Neural cell (in vitro differentiated cells): ENCODE results near the gene ZNF304. TPM values are rescaled to one million over a fixed set of nuclear protein-coding genes. Genes with fewer than 3 reads are reported as not detected.

Experiments
- H2AFZ ChIP-seq: fragments of 200-600, 300-800 bp; sonication (generic), shearing (Covaris generic); 2 replicates; pipeline ENCODE4 v1.6.0; 2014; ENCODE audit warnings: low read depth, mild to moderate bottlenecking, antibody characterized with exemption, low read length, moderate library complexity
- H3F3A ChIP-seq: fragments of 200-600 bp; shearing (Covaris generic); 2 replicates; pipeline ENCODE4 v1.6.1; 2016; ENCODE audit warnings: mild to moderate bottlenecking, moderate library complexity, mixed read lengths, antibody characterized with exemption, low read length; ENCODE audit not compliant: insufficient read depth, poor library complexity, severe bottlenecking
- H3K27ac ChIP-seq: fragments of 200-600, 300-800 bp; sonication (generic), shearing (Covaris generic); 2 replicates; pipeline ENCODE4 v1.5.1; 2014; ENCODE audit warnings: mild to moderate bottlenecking, low read length, moderate library complexity
- H3K27me3 ChIP-seq: fragments of 300-800, 200-600 bp; sonication (generic), shearing (Covaris generic); 2 replicates; pipeline ENCODE4 v1.6.0; 2014; ENCODE audit warnings: mild to moderate bottlenecking, low read depth, low read length, moderate library complexity; ENCODE audit not compliant: insufficient read depth
- H3K36me3 ChIP-seq: fragments of 300-800, 200-600 bp; sonication (generic), shearing (Covaris generic); 2 replicates; pipeline ENCODE4 v1.5.1; 2014; ENCODE audit warnings: mild to moderate bottlenecking, antibody characterized with exemption, low read length, moderate library complexity; ENCODE audit not compliant: insufficient read depth
- H3K4me2 ChIP-seq: fragments of 300-800, 200-600 bp; sonication (generic), shearing (Covaris generic); 2 replicates; pipeline ENCODE4 v1.6.0; 2014; ENCODE audit warnings: mild to moderate bottlenecking, low read length
- H3K4me3 ChIP-seq: fragments of 300-800, 200-600 bp; sonication (generic), shearing (Covaris generic); 2 replicates; pipeline ENCODE4 v1.5.1; 2014; ENCODE audit warnings: mild to moderate bottlenecking, low read length, moderate library complexity
- H3K79me2 ChIP-seq: fragments of 200-600 bp; shearing (Covaris generic); replicated peaks from 2 replicates; pipeline ENCODE4 v1.6.0; 2014; ENCODE audit warnings: mild to moderate bottlenecking, low read length, moderate library complexity; ENCODE audit not compliant: insufficient read depth
- H3K9ac ChIP-seq: fragments of 300-800, 200-600 bp; sonication (generic), shearing (Covaris generic); 2 replicates; pipeline ENCODE4 v1.6.1; 2016; ENCODE audit warnings: mild to moderate bottlenecking, low read length, mixed read lengths
- H3K9me2 ChIP-seq: fragments of 200-600 bp; shearing (Covaris generic); 2 replicates; pipeline ENCODE4 v1.6.1; 2016; ENCODE audit warnings: mild to moderate bottlenecking, low read length, mixed read lengths; ENCODE audit not compliant: insufficient read depth
- H3K9me3 ChIP-seq: fragments of 200-600, 300-800 bp; sonication (generic), shearing (Covaris generic); 2 replicates; pipeline ENCODE4 v1.6.1; 2016; ENCODE audit warnings: mild to moderate bottlenecking, mixed run types, low read length, moderate library complexity, mixed read lengths
- H4K20me1 ChIP-seq: fragments of 200-600 bp; shearing (Covaris generic); 2 replicates; pipeline ENCODE4 v1.6.1; 2016; ENCODE audit warnings: mild to moderate bottlenecking, mixed run types; ENCODE audit not compliant: insufficient read depth
- CTCF ChIP-seq: fragments of 450-650 bp; IDR thresholded peaks from 2 replicates; pipeline ENCODE4 v1.5.1; 2014; ENCODE audit warnings: antibody characterized with exemption, mild to moderate bottlenecking, moderate library complexity; ENCODE audit not compliant: poor library complexity, severe bottlenecking
- EP300 ChIP-seq: fragments of 450-650 bp; conservative IDR thresholded peaks from 2 replicates; pipeline ENCODE4 v1.6.1; 2014; ENCODE audit warnings: antibody characterized with exemption, mild to moderate bottlenecking, moderate library complexity; ENCODE audit not compliant: poor library complexity, severe bottlenecking
- EZH2 ChIP-seq: fragments of 200-600, 300-800 bp; shearing (Covaris generic), sonication (generic); IDR thresholded peaks from 2 replicates; pipeline ENCODE4 v1.6.1; 2014; ENCODE audit warnings: antibody characterized with exemption, low read length, borderline replicate concordance, mild to moderate bottlenecking; ENCODE audit not compliant: insufficient read depth, poor library complexity, severe bottlenecking
- MXI1 ChIP-seq: fragments of 450-650 bp; conservative IDR thresholded peaks from 2 replicates; pipeline ENCODE4 v1.6.1; 2014; ENCODE audit warnings: antibody characterized with exemption, mild to moderate bottlenecking; ENCODE audit not compliant: poor library complexity, severe bottlenecking
- POLR2AphosphoS5 ChIP-seq: IDR thresholded peaks from 2 replicates; pipeline ENCODE4 v1.6.1; 2012
- RAD21 ChIP-seq: fragments of 450-650 bp; conservative IDR thresholded peaks from 2 replicates; pipeline ENCODE4 v1.6.1; 2014; ENCODE audit warnings: antibody characterized with exemption, mild to moderate bottlenecking, moderate library complexity
- REST ChIP-seq: IDR thresholded peaks from 2 replicates; pipeline ENCODE4 v1.6.1; 2012; ENCODE audit warnings: borderline replicate concordance
- SMC3 ChIP-seq: fragments of 450-650 bp; conservative IDR thresholded peaks from 2 replicates; pipeline ENCODE4 v1.6.1; 2014; ENCODE audit warnings: antibody characterized with exemption, mild to moderate bottlenecking, moderate library complexity; ENCODE audit not compliant: poor library complexity
- TAF1 ChIP-seq: IDR thresholded peaks from 2 replicates; pipeline ENCODE4 v1.6.1; 2012; ENCODE audit warnings: low read depth
- polyA minus RNA-seq: library from RNA; depleted of rRNA, polyadenylated mRNA; stranded (reverse); fragments of >200 nt; gene quantifications from 2 replicates; pipeline ENCODE4 v1.2.3, GENCODE V29; 2014
- polyA plus RNA-seq: library from polyadenylated mRNA; depleted of rRNA; stranded (reverse); fragments of >200 nt; gene quantifications from 2 replicates; pipeline ENCODE4 v1.2.3, GENCODE V29; 2014

ZNF304 gene
- polyA plus RNA-seq (20.6 and 23.0 TPM in 2 replicates), polyA minus RNA-seq (32.9 and 34.6 TPM in 2 replicates)

DNA sequence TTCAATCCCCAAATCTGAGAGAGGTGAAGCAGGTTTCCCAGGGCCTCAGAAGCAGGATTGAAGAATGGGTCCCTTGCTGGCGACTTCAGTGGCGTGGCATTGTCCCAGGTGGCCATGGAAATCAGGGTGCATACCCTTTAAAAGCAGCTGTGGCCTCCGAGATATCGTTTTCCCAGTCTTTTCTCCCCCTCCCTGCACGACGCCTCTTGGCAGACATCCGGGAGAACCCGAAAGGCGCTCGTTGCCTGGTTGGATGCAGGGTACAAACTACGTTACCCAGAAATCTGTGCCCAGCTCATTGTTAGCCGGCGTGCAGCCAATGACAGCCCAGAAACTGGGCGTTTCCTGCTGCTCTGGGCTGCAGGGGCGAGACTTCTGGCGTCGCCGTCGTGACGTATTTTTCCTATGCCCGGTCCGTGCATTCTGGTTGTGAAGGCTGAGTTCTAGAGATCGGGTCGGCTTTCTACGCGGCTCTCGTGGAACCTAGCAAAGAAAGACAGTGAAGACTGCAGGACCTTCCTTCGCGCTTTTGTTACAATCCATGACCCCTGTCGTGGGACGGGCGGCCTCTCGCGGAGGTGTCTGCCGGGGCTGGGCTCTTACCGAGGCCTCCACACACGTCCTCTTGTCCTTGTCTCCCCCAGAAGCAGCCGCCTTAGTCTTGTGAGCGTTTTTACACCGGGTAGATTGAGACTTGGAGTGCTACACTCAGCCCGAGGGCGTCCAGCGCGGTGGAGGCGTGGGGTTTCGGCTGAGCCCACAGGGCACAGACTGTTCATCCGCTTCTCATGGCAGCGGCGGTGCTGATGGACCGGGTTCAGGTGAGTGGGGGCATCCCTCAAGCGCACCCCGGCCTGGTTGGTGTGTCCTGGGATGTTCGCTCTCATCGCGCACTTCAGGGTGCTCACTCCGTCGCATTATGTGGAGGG lies at the start of gene ZNF304:
TSS of gene ZNF304 (plus strand) at position 395 of the 929 bp plus-strand sequence. CDS start at position 789, 394 bp downstream.
- peak within 1 kb of the TSS; percentile 93 for H3K4me3 ChIP-seq
- no peaks in the 10 kb centered on the region for H3K9me2 ChIP-seq
- peaks cover 25% of the 10 kb centered on the region for H3K79me2 ChIP-seq
- H3K27me3 ChIP-seq = no peaks in the 10 kb centered on the region
- H3K9ac ChIP-seq = peak within 1 kb of the TSS; percentile 95
- peak within 1 kb of the TSS; percentile 98 for H2AFZ ChIP-seq
- no peaks in the 10 kb centered on the region for H3K36me3 ChIP-seq
- no peaks in the 10 kb centered on the region for H3K9me3 ChIP-seq
- peak within 1 kb of the TSS; percentile 81 for H3K27ac ChIP-seq
- H4K20me1 ChIP-seq = peaks cover 4% of the 10 kb centered on the region
- TF ChIP-seq CTCF = peak; percentile 21
- no peak for TF ChIP-seq RAD21
- TF ChIP-seq POLR2AphosphoS5 = peak; percentile 94
- peak; percentile 87 for TF ChIP-seq MXI1
- TF ChIP-seq REST = peak; percentile 31
- TF ChIP-seq TAF1 = peak; percentile 62
- peak; percentile 17 for TF ChIP-seq EP300
- peak; percentile 37 for TF ChIP-seq SMC3
- TF ChIP-seq EZH2 = no peak
- peak within 1 kb of the TSS; percentile 98 for H3K4me2 ChIP-seq
- H3F3A ChIP-seq = no peaks in the 10 kb centered on the region

GRCh38 chr19:57302020-57302465 lies 49.0 kb upstream of the ZNF304 start:
- no peaks in the 10 kb centered on the region for H3F3A ChIP-seq
- no peak overlapping the region for H3K9ac ChIP-seq
- no peaks in the 10 kb centered on the region for H3K9me3 ChIP-seq
- no peaks in the 10 kb centered on the region for H3K27me3 ChIP-seq
- H3K79me2 ChIP-seq = peaks cover 2% of the 10 kb centered on the region
- no peaks in the 10 kb centered on the region for H3K9me2 ChIP-seq
- TF ChIP-seq SMC3 (no peak), TAF1 (no peak), MXI1 (no peak), EZH2 (no peak), REST (no peak), POLR2AphosphoS5 (no peak), RAD21 (no peak)
- H3K4me3 ChIP-seq = no peak overlapping the region
- H3K36me3 ChIP-seq = no peaks in the 10 kb centered on the region
- H2AFZ ChIP-seq = no peak overlapping the region
- no peaks in the 10 kb centered on the region for H4K20me1 ChIP-seq
- no peak overlapping the region for H3K4me2 ChIP-seq
- H3K27ac ChIP-seq = no peak overlapping the region
